ENCODE measurements around the gene LUZP2.

Gene LUZP2

GRCh38 chr11:24496736-24497725, at the start of gene LUZP2:
TSS of gene LUZP2 (plus strand) at chr11:24497053.
- POLR2A ChIA-PET (ENCODE audit: low non-redundant PET) = no interaction called here
- peak; percentile 33 for DNase-seq (ENCODE audit: low spot score)
- H3K27ac ChIP-seq = no peak within 1 kb of the TSS
- TF ChIP-seq CTCF (conservative IDR thresholded peaks at IDR 0.05; ENCODE audit: low read depth) = no peak
- CTCF ChIA-PET = no interaction called here

- POLR2A ChIA-PET (ENCODE audit: low non-redundant PET) = no interaction called here
- no peak overlapping the region for H3K27ac ChIP-seq
- peak; percentile 1 for DNase-seq (ENCODE audit: low spot score)
- CTCF ChIA-PET = no interaction called here
- no peak for TF ChIP-seq CTCF (conservative IDR thresholded peaks at IDR 0.05; ENCODE audit: low read depth)
These were observed 43.6 kb upstream of the LUZP2 start for GRCh38 chr11:24453129-24453718.

DNA sequence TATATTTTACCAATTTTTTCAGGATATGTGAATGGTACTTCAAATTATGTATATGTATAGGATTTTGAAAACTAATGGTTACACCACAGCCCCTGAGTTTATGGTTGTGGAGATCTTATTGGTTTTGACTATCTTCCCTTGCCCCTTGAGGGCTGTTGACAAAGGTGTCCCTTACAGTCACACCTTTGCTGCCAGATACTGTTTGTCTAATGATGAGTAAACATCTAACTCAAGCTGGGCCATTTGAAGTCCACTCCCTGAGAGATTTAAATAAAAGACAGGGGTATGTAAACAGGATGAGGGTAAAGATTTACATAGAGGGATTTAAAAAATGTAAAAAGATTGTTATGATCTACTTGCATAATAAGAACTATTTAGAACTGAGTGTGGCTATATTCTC, 38.9 kb upstream of the LUZP2 start:
- DNase-seq (ENCODE audit: low spot score) = no peak
- no peak for TF ChIP-seq CTCF (conservative IDR thresholded peaks at IDR 0.05; ENCODE audit: low read depth)

DNA sequence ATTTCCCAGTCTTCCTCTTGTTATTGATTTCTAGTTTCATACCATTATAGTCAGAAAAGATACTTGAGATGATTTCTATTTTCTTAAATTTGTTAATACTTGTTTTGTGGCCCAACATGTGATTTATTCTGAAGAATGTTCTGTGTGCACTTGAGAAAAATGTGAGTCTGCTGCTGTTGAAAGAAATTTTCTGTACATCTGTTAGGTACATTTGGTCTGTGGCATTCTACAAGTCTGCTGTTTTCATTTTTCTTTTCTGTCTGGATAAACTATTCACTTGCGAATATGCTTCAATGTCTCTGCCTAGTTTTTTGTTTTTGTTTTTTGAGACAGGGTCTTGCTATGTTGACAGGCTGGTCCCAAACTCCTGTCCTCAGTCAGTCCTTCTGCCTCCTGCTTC, 26.4 kb upstream of the LUZP2 start:
- ChIA-PET POLR2A (ENCODE audit: low non-redundant PET) (no interaction called here), CTCF (no interaction called here)
- DNase-seq (ENCODE audit: low spot score) = no peak
- H3K27ac ChIP-seq = no peak overlapping the region
- TF ChIP-seq CTCF (conservative IDR thresholded peaks at IDR 0.05; ENCODE audit: low read depth) = no peak

More for the DNA sequence above, 38.9 kb upstream of the LUZP2 start:
- ChIA-PET CTCF (no interaction called here), POLR2A (ENCODE audit: low non-redundant PET) (no interaction called here)
- no peak overlapping the region for H3K27ac ChIP-seq

- CTCF ChIA-PET = no interaction called here
- no peak for TF ChIP-seq CTCF (conservative IDR thresholded peaks at IDR 0.05; ENCODE audit: low read depth)
- POLR2A ChIA-PET (ENCODE audit: low non-redundant PET) = no interaction called here
- DNase-seq (ENCODE audit: low spot score) = no peak
- no peak overlapping the region for H3K27ac ChIP-seq
These were observed 25.8 kb upstream of the LUZP2 start for GRCh38 chr11:24471084-24471483.

DNA sequence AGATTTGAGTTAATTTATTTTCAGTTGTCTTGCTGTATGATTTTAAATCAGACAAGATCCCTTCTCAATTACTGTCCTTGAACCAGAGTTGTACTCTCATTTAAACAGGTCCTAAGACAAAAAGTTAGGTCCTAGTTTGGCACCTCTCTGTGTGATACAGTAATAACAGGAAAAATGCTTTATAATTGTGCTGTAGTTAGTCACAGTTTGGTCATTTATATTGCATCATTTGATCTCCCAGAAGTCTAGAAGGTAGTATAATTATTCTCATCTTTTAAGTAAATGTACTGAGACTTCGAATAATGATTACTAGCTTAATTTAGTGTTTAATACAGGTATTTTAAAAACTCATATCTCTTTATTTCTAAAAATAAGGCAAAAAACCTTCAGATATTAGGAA, 18.1 kb upstream of the LUZP2 start:
- POLR2A ChIA-PET (ENCODE audit: low non-redundant PET) = no interaction called here

More for the DNA sequence above, 18.1 kb upstream of the LUZP2 start:
- no peak overlapping the region for H3K27ac ChIP-seq
- no peak for TF ChIP-seq CTCF (conservative IDR thresholded peaks at IDR 0.05; ENCODE audit: low read depth)
- DNase-seq (ENCODE audit: low spot score) = no peak
- CTCF ChIA-PET = no interaction called here

Measured in RWPE1 (cell line).